Endometrial microvascular endothelial cells (primary cell): ENCODE measurements around the gene SLC25A31. TPM values are rescaled to one million over a fixed set of nuclear protein-coding genes. Genes with fewer than 3 reads are reported as not detected.

Experiments used
- total RNA-seq: library from RNA; depleted of rRNA; stranded (reverse); fragments of >200 nt; gene quantifications from one replicate; pipeline ENCODE4 v1.2.3, GENCODE V29; 2015; ENCODE audit errors: inconsistent ontology term

SLC25A31 gene
- total RNA-seq, 1 donor from 2014 or later, result not detected

Other genes with a start within 250 kb of the SLC25A31 start
- gene INTU, start 97.4 kb upstream of the SLC25A31 start, total RNA-seq, result 2.1 TPM
- 7.5 TPM for gene HSPA4L, start 51.9 kb downstream of the SLC25A31 start, total RNA-seq
- gene PLK4, start 150.5 kb downstream of the SLC25A31 start, total RNA-seq, result 29.5 TPM
- gene MFSD8, start 234.8 kb downstream of the SLC25A31 start, total RNA-seq, result 28.2 TPM
- 10.4 TPM for gene ABHD18, start 235.0 kb downstream of the SLC25A31 start, total RNA-seq